Activated CD4-positive, alpha-beta T cell treated with anti-CD3 and anti-CD28 coated beads, Interleukin-2, amount 10 ng/mL, durations not matched to agents 24 days and 14 days (primary cell): ENCODE data around the gene KDM2A. TPM values are rescaled to one million over a fixed set of nuclear protein-coding genes. Genes with fewer than 3 reads are reported as not detected.
A peak's percentile ranks its signal among the peaks of the same experiment; 100 is the strongest.

Source experiments
- DNase-seq: peaks from one replicate; pipeline ENCODE4 v3.0.0; 2022
- H3K27ac Mint-ChIP-seq: one replicate; pipeline ENCODE4 v1.8.0; 2022; ENCODE audit warnings: mild to moderate bottlenecking, mixed read lengths
- H3K27me3 Mint-ChIP-seq: one replicate; pipeline ENCODE4 v1.8.0; 2022; ENCODE audit warnings: mixed read lengths
- H3K36me3 Mint-ChIP-seq: one replicate; pipeline ENCODE4 v1.8.0; 2022; ENCODE audit warnings: low read depth, mild to moderate bottlenecking, mixed read lengths
- H3K4me1 Mint-ChIP-seq: one replicate; pipeline ENCODE4 v1.8.0; 2021; ENCODE audit warnings: mixed read lengths
- H3K4me3 Mint-ChIP-seq: one replicate; pipeline ENCODE4 v1.8.0; 2022; ENCODE audit warnings: mild to moderate bottlenecking, moderate library complexity, mixed read lengths
- H3K9me3 Mint-ChIP-seq: one replicate; pipeline ENCODE4 v1.8.0; 2021; ENCODE audit warnings: mixed read lengths
- intact Hi-C: fragments of 100-400 bp; cut with micrococcal nuclease; formaldehyde crosslinking; loops from one replicate; pipeline ENCODE4 v1.15.1; 2023
- total RNA-seq: library from RNA; stranded (reverse); gene quantifications from 2 replicates; pipeline ENCODE4 v1.2.3, GENCODE V29; 2022

The KDM2A gene
- total RNA-seq, 1 donor from 2014 or later = 102 TPM

GRCh38 chr11:67099831-67100324 is 19.2 kb upstream of the KDM2A start:
- Mint-ChIP-seq H3K9me3 (no peaks in the 10 kb centered on the region), H3K4me3 (no peak overlapping the region), H3K36me3 (no peaks in the 10 kb centered on the region), H3K27me3 (no peaks in the 10 kb centered on the region), H3K4me1 (peaks cover 28% of the 10 kb centered on the region), H3K27ac (peak overlapping the region; percentile 60)
- intact Hi-C loops = no loop called here
- DNase-seq = no peak

DNA sequence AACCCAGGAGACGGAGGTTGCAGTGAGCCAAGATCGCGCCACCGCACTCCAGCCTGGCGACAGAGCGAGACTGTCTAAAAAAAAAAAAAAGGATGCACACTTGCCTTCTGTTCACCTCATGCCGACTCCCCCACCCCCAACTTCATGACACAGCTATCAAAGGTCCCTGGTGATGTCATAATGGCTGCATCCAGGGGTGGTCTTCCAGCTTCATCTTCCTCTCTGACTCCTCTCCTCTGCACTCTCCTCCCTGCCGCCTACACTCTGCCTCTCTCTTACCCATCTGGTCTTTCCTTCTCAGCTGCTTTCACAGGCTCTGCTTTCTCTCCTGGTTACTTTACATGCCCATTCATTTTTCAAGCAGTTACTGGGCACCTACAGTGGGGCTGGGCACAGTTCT is 16.4 kb upstream of the KDM2A start:
- no peaks in the 10 kb centered on the region for H3K9me3 Mint-ChIP-seq
- intact Hi-C loops = no loop called here
- H3K4me3 Mint-ChIP-seq = no peak overlapping the region
- H3K36me3 Mint-ChIP-seq = no peaks in the 10 kb centered on the region
- no peak for DNase-seq
- H3K27ac Mint-ChIP-seq = peak overlapping the region; percentile 45
- H3K27me3 Mint-ChIP-seq = no peaks in the 10 kb centered on the region
- peaks cover 30% of the 10 kb centered on the region for H3K4me1 Mint-ChIP-seq

- DNase-seq = no peak
- Mint-ChIP-seq H3K9me3 (no peaks in the 10 kb centered on the region), H3K36me3 (no peaks in the 10 kb centered on the region), H3K27me3 (no peaks in the 10 kb centered on the region), H3K4me1 (peaks cover 16% of the 10 kb centered on the region), H3K27ac (no peak overlapping the region), H3K4me3 (no peak overlapping the region)
- intact Hi-C loops = no loop called here
Observed at GRCh38 chr11:67105964-67106363, 13.1 kb upstream of the KDM2A start.

DNA sequence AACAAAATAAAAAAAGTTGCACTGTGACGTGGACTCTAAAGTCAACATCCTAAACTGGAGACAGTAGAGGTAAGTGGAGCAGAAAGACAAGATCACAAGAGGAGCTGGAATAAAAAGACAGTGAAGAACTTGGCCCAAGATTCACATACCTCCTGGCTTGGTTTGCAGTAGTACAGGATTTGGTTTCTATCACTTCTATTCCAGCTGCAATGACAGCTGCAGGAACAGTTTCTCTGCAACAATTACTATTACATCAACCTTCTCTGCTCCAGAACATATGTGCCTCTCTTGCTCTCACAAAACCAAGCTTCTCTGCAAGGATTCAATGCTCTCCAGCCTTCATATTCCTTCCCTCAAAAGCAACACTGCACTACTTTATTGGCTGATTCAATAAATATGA is 7.8 kb upstream of the KDM2A start:
- Mint-ChIP-seq H3K36me3 (no peaks in the 10 kb centered on the region), H3K27ac (no peak overlapping the region), H3K4me1 (peaks cover 6% of the 10 kb centered on the region), H3K27me3 (peaks cover 8% of the 10 kb centered on the region), H3K9me3 (no peaks in the 10 kb centered on the region), H3K4me3 (no peak overlapping the region)
- no peak for DNase-seq
- intact Hi-C loops = no loop called here

GRCh38 chr11:67113231-67113721 is 5.8 kb upstream of the KDM2A start:
- Mint-ChIP-seq H3K4me1 (peaks cover 5% of the 10 kb centered on the region), H3K36me3 (no peaks in the 10 kb centered on the region), H3K27ac (no peak overlapping the region), H3K9me3 (no peaks in the 10 kb centered on the region), H3K27me3 (peaks cover 11% of the 10 kb centered on the region), H3K4me3 (no peak overlapping the region)
- intact Hi-C loops = no loop called here
- no peak for DNase-seq

GRCh38 chr11:67114275-67114896 is 4.7 kb upstream of the KDM2A start:
- Mint-ChIP-seq H3K4me3 (no peak overlapping the region), H3K4me1 (peaks cover 5% of the 10 kb centered on the region), H3K27ac (peak overlapping the region; percentile 32), H3K9me3 (no peaks in the 10 kb centered on the region), H3K27me3 (peaks cover 11% of the 10 kb centered on the region), H3K36me3 (no peaks in the 10 kb centered on the region)
- intact Hi-C loops = no loop called here
- no peak for DNase-seq

GRCh38 chr11:67116758-67117105 is 2.3 kb upstream of the KDM2A start:
- Mint-ChIP-seq H3K9me3 (no peaks in the 10 kb centered on the region), H3K4me1 (peaks cover 19% of the 10 kb centered on the region), H3K36me3 (peaks cover 17% of the 10 kb centered on the region), H3K27ac (no peak overlapping the region), H3K4me3 (peak overlapping the region; percentile 26), H3K27me3 (peaks cover 8% of the 10 kb centered on the region)
- intact Hi-C loops = no loop called here
- no peak for DNase-seq

DNA sequence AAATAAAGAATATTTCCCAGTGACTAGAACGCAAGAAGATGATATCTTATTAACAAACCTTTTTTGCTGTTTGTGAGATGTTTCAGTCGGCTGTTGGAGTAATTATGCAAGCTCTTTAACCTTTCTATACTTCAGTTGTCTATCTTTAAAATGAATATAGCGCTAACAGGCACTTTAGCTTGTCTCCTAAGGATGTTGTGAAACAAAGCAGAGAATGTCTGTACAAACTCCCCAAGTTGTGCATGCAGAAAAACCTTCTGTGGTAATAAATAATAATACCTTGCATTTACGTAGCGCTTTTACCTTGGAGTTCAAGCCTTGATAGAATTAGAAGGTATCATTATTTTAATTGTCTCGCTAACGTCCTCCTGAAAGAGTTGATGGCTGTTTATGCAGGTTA is 1.9 kb upstream of the KDM2A start:
- Mint-ChIP-seq H3K36me3 (peaks cover 20% of the 10 kb centered on the region), H3K4me3 (peak overlapping the region; percentile 53), H3K4me1 (peaks cover 22% of the 10 kb centered on the region), H3K9me3 (no peaks in the 10 kb centered on the region), H3K27ac (peak overlapping the region; percentile 72), H3K27me3 (peaks cover 8% of the 10 kb centered on the region)
- no peak for DNase-seq
- intact Hi-C loops = no loop called here

- Mint-ChIP-seq H3K27ac (peak overlapping the region; percentile 72), H3K27me3 (peaks cover 8% of the 10 kb centered on the region), H3K36me3 (peaks cover 20% of the 10 kb centered on the region), H3K4me1 (peaks cover 22% of the 10 kb centered on the region), H3K9me3 (no peaks in the 10 kb centered on the region), H3K4me3 (peak overlapping the region; percentile 53)
- peak; percentile 77 for DNase-seq
- intact Hi-C loops = no loop called here
Observed at GRCh38 chr11:67117672-67118180, 1.3 kb upstream of the KDM2A start.

- H3K36me3 Mint-ChIP-seq = peaks cover 22% of the 10 kb centered on the region
- peaks cover 23% of the 10 kb centered on the region for H3K4me1 Mint-ChIP-seq
- H3K4me3 Mint-ChIP-seq = peak overlapping the region; percentile 75
- DNase-seq = peak; percentile 86
- no peaks in the 10 kb centered on the region for H3K9me3 Mint-ChIP-seq
- H3K27me3 Mint-ChIP-seq = peaks cover 8% of the 10 kb centered on the region
- intact Hi-C loops = no loop called here
- H3K27ac Mint-ChIP-seq = peak overlapping the region; percentile 80
Observed at GRCh38 chr11:67118181-67118766, 789 bp upstream of the KDM2A start.

GRCh38 chr11:67119585-67120391 is 725 bp downstream of the KDM2A start:
- peaks cover 3% of the 10 kb centered on the region for H3K27me3 Mint-ChIP-seq
- peak; percentile 79 for DNase-seq
- peak overlapping the region; percentile 100 for H3K4me3 Mint-ChIP-seq
- H3K27ac Mint-ChIP-seq = peak overlapping the region; percentile 97
- intact Hi-C loops = loop anchor here (1.0 to 10.0 kb wide), 3 partner anchors 43 to 165 kb away; partner anchors contain the start of gene PC
- peaks cover 28% of the 10 kb centered on the region for H3K36me3 Mint-ChIP-seq
- H3K4me1 Mint-ChIP-seq = peaks cover 25% of the 10 kb centered on the region
- no peaks in the 10 kb centered on the region for H3K9me3 Mint-ChIP-seq

DNA sequence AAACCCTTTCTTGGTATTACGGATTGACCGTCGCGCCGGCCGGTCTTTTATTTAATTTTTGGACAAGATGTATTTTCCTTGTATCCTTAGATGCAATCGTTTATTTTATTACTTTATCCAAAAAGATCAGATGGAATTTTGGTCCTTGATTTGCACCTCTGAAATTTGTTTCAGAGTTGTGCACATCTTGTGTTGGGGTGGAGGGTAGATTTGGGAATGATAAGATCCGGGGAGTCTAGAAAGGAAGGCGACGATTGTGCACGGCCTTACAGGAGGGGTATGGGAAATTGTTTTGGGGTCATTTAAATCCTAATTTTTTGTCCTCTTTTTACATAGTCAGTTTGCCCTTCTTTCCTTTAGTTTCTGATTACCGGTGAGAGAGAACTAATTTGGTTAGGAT is 1.4 kb downstream of the KDM2A start:
- DNase-seq = no peak

DNA sequence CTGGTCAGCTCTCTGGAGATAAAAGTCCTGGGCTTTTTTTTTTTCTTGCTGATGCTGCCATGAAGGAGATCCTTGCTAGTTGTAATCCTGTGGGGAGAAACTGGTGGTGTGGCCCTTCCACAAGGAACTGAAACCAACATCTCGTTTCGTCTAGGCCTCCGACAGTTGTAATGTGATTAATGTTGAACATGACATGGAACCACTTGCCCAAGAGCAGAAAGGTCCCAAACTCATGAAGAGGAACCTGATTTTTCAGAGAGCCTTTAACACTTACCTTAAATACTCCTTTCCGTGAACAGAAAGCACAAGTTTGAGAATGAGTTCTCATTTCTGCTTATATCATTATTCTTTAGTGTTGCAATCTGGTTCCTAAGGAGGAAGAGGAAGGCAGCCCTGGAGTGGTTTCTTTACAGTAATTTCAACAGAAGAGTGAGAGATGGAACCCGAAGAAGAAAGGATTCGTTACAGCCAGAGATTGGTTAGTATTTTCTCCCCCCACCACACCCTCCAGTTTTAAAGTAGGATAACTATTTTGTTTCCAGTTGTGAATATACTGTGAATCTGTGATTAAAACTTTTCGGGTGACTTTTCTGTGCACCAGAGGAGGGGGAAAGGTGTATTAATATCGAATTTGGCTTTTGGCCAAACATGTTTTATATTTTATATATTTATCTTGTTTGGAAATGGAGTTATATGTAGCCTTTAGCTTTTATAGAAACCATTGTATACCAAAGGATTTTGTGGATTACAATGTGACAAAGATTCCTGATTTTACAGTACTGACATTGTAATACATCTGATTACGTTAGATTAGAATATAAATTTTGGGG is 2.0 kb downstream of the KDM2A start:
- H3K27ac Mint-ChIP-seq = peak overlapping the region; percentile 97
- no peaks in the 10 kb centered on the region for H3K9me3 Mint-ChIP-seq
- peaks cover 25% of the 10 kb centered on the region for H3K4me1 Mint-ChIP-seq
- peak overlapping the region; percentile 100 for H3K4me3 Mint-ChIP-seq
- peaks cover 3% of the 10 kb centered on the region for H3K27me3 Mint-ChIP-seq
- intact Hi-C loops = loop anchor here (5.0 to 10.0 kb wide), 2 partner anchors 41 to 166 kb away; partner anchors contain the start of gene PC
- peaks cover 30% of the 10 kb centered on the region for H3K36me3 Mint-ChIP-seq
- DNase-seq = peak; percentile 76

More for the DNA sequence above, 1.4 kb downstream of the KDM2A start:
- H3K27ac Mint-ChIP-seq = peak overlapping the region; percentile 97
- H3K27me3 Mint-ChIP-seq = peaks cover 3% of the 10 kb centered on the region
- peak overlapping the region; percentile 100 for H3K4me3 Mint-ChIP-seq
- peaks cover 30% of the 10 kb centered on the region for H3K36me3 Mint-ChIP-seq
- peaks cover 25% of the 10 kb centered on the region for H3K4me1 Mint-ChIP-seq
- H3K9me3 Mint-ChIP-seq = no peaks in the 10 kb centered on the region
- intact Hi-C loops = loop anchor here (5.0 to 10.0 kb wide), 2 partner anchors 42 to 166 kb away; partner anchors contain the start of gene PC
